Stimulated activated CD4-positive, alpha-beta T cell treated with anti-CD3 and anti-CD28 coated beads, Interleukin-1b, Interleukin-23, amount 100 ng/mL, for 1 hour (primary cell): ENCODE data around the gene NSD2.

Experiments
- DNase-seq, 2 donors: peaks; one replicate each; pipeline ENCODE4 v3.0.0-alpha.2; 2020; ENCODE audit warnings: low read depth in 2 of 2

Gene NSD2

DNA sequence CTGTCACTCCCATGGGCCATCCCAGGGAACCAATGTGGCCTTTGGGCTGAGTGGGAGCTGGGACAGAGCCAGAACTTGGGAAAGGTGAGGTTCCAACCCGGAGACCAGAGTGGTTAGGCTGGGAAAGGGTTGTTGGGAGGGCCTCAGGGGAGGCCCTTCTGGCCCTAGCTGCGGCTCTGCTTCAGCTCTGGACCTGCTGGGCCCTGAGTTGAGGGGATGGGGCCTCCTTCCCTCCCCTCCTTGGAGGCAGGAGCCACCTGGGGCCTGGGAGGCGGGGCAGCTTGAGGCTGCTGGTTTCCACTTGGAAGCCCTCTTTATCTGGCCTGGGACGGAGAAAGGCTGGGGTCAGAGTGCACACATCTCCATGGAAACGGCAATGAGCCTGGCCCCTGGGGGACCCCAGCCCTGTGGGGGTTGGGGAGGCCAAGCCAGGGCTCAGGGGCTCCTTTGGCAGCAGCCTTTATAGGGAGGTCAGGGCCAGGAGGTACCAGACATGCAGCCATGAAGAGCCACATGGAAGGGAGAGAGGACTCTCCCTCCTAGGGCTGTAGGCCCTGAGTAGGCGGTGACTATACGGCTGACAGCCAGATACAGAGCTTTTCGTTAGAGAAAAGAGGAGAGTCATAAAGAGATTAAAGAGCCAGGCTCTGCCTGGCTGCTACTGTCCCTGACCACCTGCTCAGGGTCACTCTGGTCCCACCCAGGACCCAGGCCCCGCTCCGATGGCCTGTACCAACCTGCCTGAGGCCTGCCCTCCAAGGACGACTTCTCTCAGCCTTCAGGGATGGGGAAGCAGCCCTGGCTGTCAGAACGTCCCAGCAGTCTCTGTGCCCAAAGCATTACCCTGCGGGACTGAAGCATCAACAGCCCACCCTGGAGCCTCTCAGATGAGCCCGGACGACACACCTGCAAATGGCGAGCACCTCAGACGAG lies 6.9 kb upstream of the NSD2 start:
- DNase-seq = no peak

- no peak for DNase-seq
Observed at GRCh38 chr4:1866189-1866661, 5.0 kb upstream of the NSD2 start.

- no peak for DNase-seq
Observed at GRCh38 chr4:1868293-1868692, 2.9 kb upstream of the NSD2 start.

DNA sequence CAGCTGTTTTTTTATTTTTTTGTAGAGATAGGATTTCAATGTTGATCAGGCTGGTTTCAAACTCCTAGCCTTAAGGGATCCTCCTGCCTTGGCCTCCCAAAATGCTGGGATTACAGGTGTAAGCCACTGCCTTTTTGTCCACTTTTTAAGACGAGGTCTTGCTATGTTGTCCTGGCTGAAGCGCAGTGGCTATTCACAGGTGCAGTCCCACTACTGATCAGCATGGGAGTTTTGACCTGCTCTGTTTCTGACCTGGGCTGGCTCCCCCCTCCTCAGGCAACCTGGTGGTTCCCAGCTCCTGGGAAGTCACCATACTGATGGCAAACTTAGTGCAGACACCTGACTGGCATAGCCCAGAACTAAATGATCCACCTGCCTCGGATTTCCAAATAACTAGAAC lies 2.3 kb upstream of the NSD2 start:
- DNase-seq = no peak

DNA sequence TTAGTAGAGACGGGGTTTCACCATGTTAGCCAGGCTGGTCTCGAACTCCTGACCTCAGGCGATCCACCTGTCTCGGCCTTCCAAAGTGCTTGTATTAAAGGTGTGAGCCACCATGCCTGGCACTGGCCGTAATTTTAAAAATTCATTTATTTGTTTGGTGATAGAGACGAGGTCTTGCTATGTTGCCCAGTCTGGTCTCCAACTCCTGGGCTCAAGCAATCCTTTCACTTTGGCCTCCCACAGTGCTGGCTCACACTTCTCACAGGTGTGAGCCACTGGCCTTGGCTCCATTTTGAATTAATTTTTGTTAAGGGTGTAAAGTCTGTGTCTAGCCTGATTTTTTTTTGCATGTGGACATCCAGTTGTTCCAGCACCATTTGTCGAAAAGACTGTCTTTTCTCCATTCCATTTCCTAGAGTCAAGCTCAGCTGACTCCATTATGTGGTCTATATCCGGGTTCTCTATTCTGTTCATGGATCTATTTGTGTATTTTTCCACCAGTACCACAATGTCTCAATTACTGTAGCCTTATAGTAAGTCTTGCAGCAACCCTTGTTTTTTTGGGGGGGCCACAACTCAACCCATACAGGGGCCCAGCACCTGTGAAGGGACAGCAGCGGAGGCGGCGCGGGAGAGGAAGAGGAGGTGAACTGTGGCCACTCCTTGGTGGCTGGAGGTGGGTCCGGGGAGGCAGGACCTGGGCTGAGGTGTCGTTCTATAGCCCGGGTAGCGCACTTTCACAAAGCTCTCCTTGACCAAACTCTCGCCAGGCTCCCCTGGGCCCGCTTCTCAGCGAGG lies 1.5 kb upstream of the NSD2 start:
- no peak for DNase-seq

DNA sequence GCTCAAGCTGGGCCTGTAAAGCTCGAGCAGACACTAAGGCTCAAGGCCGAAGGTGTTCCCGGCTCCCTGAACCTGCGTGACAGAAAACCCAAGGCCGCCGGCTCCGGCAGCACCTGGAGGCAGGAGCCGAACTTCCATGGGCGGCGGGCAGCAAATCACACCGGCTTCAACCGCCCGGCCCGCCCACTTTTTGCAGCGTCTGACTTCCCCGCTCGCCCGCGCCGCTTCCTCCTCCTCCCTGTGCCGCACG lies 940 bp upstream of the NSD2 start:
- DNase-seq = peak; percentile 56 to 66

DNA sequence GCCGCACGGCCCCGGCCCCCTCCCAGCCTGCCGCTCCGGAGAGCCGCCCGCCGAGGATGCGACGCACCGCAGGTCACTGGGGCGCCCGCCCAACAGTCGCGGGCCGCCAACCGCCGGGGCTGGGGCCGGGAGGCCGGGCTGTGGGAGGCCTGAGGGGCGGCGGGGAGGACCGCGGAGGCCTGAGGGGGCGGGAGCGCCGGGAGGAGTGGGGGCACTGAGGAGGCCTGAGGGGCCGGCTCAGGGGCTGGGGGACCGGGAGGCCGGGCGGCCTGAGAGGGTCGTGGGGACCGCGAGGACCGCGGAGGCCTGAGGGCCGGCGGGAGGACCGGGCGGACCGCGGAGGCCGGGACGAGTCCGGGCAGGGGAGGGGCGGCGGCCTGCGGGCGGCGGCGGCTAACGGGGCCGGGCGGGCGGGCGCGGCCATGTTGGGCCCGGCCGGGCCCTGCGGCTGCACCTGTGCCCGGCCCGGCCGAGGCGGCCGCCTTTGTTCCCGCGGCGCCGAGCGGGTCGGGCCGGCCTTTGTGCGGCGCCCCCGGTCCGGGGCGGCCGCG lies 353 bp downstream of the NSD2 start:
- no peak for DNase-seq

DNA sequence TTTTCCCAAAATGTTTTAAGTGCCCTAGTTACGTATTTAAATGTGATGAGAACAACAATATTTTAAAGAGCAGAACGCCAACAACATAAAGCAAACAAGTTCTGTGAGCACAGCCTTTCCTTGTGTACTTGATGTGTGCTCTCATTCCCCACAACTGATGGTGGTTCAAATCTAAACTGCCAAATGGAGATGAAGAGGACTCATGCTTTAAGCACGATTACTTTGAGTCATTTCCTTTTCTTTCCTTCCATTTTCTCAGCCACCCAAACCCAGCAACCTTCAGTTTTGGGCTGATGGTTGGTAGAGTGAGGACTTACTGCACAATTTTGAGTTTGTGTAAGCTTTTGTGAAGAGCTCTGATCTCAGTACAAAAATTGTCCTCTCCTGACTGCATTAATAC lies 1.7 kb downstream of the NSD2 start:
- DNase-seq = no peak

DNA sequence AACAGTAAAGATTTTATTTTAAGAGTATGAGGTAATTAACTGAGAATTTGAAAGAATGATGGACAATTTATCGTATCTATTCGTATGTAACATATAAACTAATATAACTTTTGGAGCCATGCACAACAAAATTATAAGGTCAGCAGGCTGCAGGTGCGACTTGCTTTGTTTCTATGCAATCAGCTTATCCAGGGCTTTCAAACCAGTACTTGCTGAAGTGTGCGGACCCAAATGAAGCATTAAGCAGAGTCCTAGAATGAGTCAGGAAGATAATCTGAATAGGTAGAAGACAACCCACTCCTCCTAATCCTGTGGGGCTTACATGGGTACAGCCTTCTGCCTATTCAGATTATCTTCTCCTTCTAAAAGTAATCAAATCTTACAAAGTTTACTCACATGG lies 2.1 kb downstream of the NSD2 start:
- no peak for DNase-seq

- no peak for DNase-seq
Observed at GRCh38 chr4:1873776-1874175, 2.6 kb downstream of the NSD2 start.

DNA sequence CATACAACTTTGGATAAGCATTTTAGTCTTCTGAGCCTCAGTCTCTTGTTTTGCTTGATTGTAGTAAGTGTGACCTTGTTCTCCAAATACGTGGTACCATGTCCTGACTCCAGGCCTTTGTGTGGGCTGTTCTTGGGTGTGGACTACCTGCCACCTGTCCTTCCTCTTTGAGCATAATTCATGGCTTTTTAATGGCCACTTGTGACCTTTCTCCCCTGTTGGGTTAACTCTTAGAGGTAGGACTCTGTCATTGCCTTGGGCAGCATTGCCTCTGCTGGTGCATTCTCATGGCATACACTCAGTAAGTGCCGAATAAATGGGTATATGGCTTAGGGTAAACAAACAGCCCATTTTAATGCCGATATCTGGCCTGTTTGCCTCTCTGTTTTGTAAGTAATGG lies 3.0 kb downstream of the NSD2 start:
- DNase-seq = no peak

- no peak for DNase-seq
Observed at GRCh38 chr4:1879485-1879884, 8.3 kb downstream of the NSD2 start.

DNA sequence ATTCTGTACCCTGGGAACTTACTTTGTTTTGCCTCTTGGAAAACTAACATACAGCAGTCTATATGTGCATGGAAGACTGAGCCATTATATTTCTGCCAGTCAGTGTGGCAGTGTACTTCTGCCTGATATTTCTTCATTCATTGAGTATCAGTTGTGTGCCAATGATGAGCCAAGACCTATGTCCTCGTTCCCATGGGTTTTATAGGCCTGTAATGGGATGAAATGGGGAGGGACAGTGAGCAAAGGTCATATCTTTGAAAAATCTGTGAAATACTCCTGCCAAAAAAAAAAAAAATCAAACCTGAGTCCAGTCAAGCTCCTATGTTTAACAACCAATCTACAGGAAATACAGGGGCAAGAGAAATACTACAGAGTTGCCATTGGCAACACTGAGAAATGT lies 9.1 kb downstream of the NSD2 start:
- no peak for DNase-seq

GRCh38 chr4:1882850-1883271 lies 11.7 kb downstream of the NSD2 start:
- DNase-seq = no peak

GRCh38 chr4:1883583-1883982 lies 12.4 kb downstream of the NSD2 start:
- DNase-seq = no peak

- no peak for DNase-seq
Observed at GRCh38 chr4:1885414-1885813, 14.2 kb downstream of the NSD2 start.

DNA sequence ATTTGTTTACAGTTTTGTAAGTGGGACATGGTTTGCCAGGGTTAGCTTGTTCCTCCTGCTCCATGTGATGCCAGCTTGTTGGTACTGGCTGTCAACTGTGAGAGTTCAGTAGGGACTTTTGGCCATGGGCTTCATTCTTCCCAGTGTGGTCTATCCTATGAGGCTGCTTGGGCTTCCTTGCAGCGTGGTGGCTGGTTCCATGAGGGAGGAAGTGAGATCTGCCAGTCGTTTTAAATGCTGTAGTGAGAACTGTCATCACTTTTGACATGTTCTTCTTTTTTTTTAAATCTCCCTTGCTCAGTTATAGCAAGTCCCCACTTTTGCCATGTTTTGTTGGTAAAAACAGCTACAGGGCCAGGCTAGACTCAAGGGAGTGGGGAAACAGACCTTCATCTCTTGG lies 15.9 kb downstream of the NSD2 start:
- no peak for DNase-seq

DNA sequence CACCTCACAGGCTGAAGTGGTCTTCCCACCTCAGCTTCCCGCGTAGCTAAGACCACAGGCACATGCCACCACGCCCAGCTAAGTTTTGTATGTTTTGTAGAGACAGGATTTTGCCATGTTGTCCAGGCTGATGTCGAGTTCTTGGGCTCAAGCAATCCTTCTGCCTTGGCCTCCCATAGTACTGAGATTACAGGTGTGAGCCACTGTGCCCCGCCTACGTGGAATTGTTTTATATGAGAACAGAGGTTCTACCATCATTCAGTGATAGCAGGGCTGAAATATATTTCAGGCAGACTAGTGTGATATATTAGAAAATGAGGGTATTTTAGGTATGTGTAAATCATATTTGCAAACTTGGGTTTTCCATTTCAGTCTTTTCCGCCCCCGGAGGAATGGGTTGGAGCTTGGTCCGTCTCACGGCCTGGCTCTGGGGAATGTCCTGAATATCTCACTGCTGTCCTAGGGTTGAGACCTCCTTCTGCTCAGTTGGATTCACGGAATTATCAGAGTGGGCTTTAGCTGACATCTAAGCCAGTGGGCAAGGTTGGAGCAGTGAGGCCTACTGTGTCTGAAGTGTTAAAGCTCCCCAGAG lies 19.9 kb downstream of the NSD2 start:
- DNase-seq = no peak

DNA sequence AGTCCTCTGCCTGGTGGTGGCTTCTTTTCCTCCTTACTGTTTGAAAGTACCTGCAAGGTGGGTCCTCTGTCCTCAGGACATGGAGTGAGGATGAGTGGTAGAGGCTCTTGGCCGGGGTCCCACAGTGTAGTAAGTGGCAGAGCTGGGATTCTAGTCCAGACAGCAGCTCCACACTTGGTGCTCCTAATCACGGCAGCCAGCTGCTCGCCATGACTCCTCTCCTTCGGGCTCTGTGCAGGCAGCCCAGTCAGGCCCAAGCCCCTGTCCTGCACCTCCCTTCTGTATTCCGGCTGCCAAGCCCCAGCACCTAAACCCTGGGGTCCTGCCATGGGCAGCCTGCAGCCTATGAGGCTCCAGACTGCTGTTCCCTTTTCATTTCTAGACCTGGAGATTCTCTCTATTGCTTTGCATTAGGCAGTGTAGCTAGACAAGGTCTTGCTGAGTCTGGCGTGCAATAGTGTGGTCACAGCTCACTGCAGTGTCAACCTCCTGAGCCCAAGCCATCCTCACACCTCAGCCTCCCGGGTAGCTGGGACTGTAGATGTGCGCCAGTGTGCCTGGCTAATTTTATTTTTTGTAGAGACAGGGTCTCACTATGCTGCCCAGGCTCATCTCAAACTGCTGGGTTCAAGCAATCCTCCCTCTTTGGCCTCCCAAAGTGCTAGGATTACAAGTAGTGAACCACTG lies 24.9 kb downstream of the NSD2 start:
- DNase-seq = no peak

DNA sequence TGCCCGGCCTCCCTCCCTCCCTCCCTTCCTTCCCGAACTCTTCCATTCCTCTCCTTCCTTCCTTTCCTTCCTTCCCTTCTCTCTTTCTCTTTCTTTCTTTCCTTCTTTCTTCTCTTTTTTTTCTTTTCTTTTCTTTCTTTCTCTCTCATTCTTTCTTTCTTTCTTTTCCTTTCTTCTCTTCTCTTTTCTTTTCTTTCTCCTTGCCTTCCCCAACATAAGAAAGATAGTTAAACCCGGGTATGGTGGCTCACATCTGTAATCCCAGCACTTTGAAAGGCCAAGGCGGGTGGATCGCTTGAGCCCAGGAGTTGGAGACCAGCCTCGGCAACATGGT lies 25.4 kb downstream of the NSD2 start:
- DNase-seq = no peak

DNA sequence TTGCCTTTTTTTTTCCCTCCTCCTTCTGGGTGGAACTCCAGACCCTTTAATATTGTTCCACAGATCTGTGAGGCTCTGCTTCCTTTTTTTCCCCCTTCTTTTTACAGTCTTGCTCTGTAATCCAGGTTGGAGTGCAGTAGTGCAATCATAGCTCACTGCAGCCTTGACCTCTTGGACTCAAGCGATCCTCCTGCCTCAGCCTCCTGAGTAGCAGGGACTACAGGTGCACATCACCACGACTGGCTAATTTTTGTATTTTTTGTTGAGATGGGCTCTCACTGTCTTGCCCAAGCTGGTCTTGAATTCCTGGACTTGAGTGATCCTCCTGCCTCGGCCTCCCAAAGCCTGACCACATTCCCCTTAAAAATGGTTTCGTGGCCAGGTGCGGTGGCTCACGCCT lies 26.8 kb downstream of the NSD2 start:
- DNase-seq = no peak

DNA sequence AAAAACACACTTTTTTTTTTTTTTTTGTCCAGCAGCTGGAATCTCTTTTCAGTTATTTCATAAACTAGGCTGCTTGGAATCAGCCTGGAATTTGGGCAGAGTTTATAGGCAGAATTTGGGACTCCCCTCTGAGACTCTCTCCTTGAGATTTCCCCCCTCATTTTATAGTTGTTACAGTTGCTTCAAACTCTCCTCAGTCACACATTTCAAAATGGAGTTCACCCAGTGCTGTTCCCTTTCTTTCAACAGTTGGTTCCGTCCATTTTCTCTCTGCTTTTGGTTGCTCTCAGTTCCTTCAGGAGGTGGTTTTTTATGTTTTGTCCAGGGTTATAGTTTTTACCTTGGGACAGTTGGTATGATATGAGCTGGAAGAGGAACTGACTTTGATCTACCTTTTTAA lies 27.5 kb downstream of the NSD2 start:
- no peak for DNase-seq
